OCI-LY1 (cell line): Measurements from ENCODE around the gene SYT7.

ENCODE experiments used
- H2AFZ ChIP-seq: fragments of 200-600 bp; sonication (generic), shearing (Covaris generic); 2 replicates; pipeline ENCODE4 v1.6.0; 2014; ENCODE audit warnings: antibody characterized with exemption, mild to moderate bottlenecking, low read length
- H3F3A ChIP-seq: fragments of 200-600 bp; sonication (generic), shearing (Covaris generic); 2 replicates; pipeline ENCODE4 v1.6.0; 2014; ENCODE audit warnings: mild to moderate bottlenecking, antibody characterized with exemption, low read length, moderate library complexity; ENCODE audit not compliant: insufficient read depth
- H3K27ac ChIP-seq: fragments of 200-600 bp; sonication (generic); 2 replicates; pipeline ENCODE4 v1.5.1; 2014; ENCODE audit warnings: low read length, mixed run types, mild to moderate bottlenecking, low read depth; ENCODE audit not compliant: poor library complexity, severe bottlenecking
- H3K27me3 ChIP-seq: fragments of 200-600 bp; sonication (generic); 2 replicates; pipeline ENCODE4 v1.6.0; 2014; ENCODE audit warnings: antibody characterized with exemption, mild to moderate bottlenecking, low read length, moderate library complexity; ENCODE audit not compliant: insufficient read depth
- H3K36me3 ChIP-seq: fragments of 200-600 bp; sonication (generic); 2 replicates; pipeline ENCODE4 v1.6.1; 2014; ENCODE audit warnings: mild to moderate bottlenecking, antibody characterized with exemption, low read length, moderate library complexity, mixed read lengths; ENCODE audit not compliant: insufficient read depth
- H3K4me1 ChIP-seq: fragments of 200-600 bp; sonication (generic); 2 replicates; pipeline ENCODE4 v1.5.1; 2014; ENCODE audit warnings: mild to moderate bottlenecking, low read length, moderate library complexity; ENCODE audit not compliant: insufficient read depth, severe bottlenecking
- H3K4me2 ChIP-seq: fragments of 200-600 bp; sonication (generic), shearing (Covaris generic); 2 replicates; pipeline ENCODE4 v1.6.1; 2014; ENCODE audit warnings: low read length
- H3K4me3 ChIP-seq: fragments of 200-600 bp; sonication (generic); 2 replicates; pipeline ENCODE4 v1.5.1; 2014; ENCODE audit warnings: low read length, low read depth, mild to moderate bottlenecking, mixed read lengths; ENCODE audit not compliant: poor library complexity, severe bottlenecking
- H3K79me2 ChIP-seq: fragments of 200-600 bp; shearing (Covaris generic); 2 replicates; pipeline ENCODE4 v1.6.1; 2016; ENCODE audit warnings: mixed run types, low read length, mixed read lengths; ENCODE audit not compliant: insufficient read depth
- H3K9ac ChIP-seq: fragments of 200-600 bp; sonication (generic), shearing (Covaris generic); 2 replicates; pipeline ENCODE4 v1.6.1; 2014; ENCODE audit warnings: mild to moderate bottlenecking, low read length, mixed read lengths
- H3K9me2 ChIP-seq: fragments of 200-600 bp; sonication (generic), shearing (Covaris generic); 2 replicates; pipeline ENCODE4 v1.6.1; 2014; ENCODE audit warnings: low read depth, mild to moderate bottlenecking, low read length, mixed read lengths
- H3K9me3 ChIP-seq: fragments of 200-600 bp; shearing (Covaris generic); 2 replicates; pipeline ENCODE4 v1.6.1; 2014; ENCODE audit warnings: low read length, mixed read lengths
- H4K20me1 ChIP-seq: fragments of 200-600 bp; sonication (generic), shearing (Covaris generic); 2 replicates; pipeline ENCODE4 v1.6.0; 2016; ENCODE audit warnings: mild to moderate bottlenecking, low read length; ENCODE audit not compliant: insufficient read depth
- EZH2 ChIP-seq: fragments of 200-600 bp; sonication (generic), shearing (Covaris generic); IDR thresholded peaks from 2 replicates; pipeline ENCODE4 v1.8.0; 2017; ENCODE audit warnings: borderline replicate concordance, mixed run types, mild to moderate bottlenecking, antibody characterized with exemption, low read length, moderate library complexity, mixed read lengths
- TF ChIP-seq, protein P1 (sequence below): fragments of 200-600 bp; sonication (generic), shearing (Covaris generic); IDR thresholded peaks from 2 replicates; pipeline ENCODE4 v1.5.1; 2017; ENCODE audit warnings: mild to moderate bottlenecking, antibody characterized with exemption, low read length, moderate library complexity, mixed read lengths

The SYT7 gene

DNA sequence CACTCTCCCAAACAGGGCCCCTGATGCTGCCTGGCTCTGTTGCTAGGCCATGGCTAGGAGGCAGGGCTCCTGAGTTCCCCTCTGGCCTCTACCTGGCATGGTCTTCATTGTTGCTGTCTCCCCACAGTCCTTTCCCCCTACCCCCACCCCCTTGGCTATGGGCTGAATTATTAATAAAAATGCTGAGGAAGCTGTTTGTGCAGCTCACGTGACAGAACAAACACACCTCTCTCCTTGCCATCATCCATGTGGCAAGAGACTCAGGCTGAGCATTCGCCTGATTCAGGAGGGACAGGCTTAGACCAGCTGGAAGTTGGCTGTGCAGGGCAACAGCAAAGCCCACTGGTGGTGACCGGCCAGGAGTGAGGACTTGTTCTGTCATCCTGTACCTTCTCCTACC, 4.2 kb upstream of the SYT7 start:
- Histone ChIP-seq H3K9me3 (no peaks in the 10 kb centered on the region), H4K20me1 (no peaks in the 10 kb centered on the region), H3K9me2 (no peaks in the 10 kb centered on the region), H3K27me3 (peaks cover 12% of the 10 kb centered on the region), H3F3A (no peaks in the 10 kb centered on the region), H3K4me1 (no peaks in the 10 kb centered on the region), H3K79me2 (no peaks in the 10 kb centered on the region), H3K27ac (no peak overlapping the region), H3K4me2 (no peak overlapping the region), H3K9ac (no peak overlapping the region), H2AFZ (no peak overlapping the region), H3K4me3 (no peak overlapping the region), H3K36me3 (no peaks in the 10 kb centered on the region)
- TF ChIP-seq, protein P1, sequence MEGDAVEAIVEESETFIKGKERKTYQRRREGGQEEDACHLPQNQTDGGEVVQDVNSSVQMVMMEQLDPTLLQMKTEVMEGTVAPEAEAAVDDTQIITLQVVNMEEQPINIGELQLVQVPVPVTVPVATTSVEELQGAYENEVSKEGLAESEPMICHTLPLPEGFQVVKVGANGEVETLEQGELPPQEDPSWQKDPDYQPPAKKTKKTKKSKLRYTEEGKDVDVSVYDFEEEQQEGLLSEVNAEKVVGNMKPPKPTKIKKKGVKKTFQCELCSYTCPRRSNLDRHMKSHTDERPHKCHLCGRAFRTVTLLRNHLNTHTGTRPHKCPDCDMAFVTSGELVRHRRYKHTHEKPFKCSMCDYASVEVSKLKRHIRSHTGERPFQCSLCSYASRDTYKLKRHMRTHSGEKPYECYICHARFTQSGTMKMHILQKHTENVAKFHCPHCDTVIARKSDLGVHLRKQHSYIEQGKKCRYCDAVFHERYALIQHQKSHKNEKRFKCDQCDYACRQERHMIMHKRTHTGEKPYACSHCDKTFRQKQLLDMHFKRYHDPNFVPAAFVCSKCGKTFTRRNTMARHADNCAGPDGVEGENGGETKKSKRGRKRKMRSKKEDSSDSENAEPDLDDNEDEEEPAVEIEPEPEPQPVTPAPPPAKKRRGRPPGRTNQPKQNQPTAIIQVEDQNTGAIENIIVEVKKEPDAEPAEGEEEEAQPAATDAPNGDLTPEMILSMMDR = no peak
- TF ChIP-seq EZH2 = no peak

DNA sequence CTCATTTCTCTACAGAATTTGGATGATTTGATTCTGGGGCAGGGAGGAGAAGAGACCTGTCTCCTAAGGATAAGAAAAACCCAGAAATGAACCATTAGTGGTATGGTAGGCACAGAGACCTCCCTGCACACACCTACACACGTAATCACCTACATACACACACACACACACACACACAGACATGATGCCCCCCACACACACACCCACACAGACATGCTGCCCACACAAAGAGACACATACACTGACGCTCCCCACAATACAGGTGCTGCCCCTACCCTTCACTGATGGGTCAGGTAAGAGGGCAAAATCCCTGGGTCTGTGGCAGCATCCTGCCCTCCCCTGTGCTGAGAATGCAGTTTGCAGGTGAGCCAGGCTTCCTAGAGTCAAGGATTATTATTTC, 1.1 kb upstream of the SYT7 start:
- no peaks in the 10 kb centered on the region for H3K9me2 ChIP-seq
- H3K27me3 ChIP-seq = peaks cover 13% of the 10 kb centered on the region
- no peak for TF ChIP-seq EZH2
- TF ChIP-seq, protein P1 = no peak
- H3K36me3 ChIP-seq = no peaks in the 10 kb centered on the region
- H3K79me2 ChIP-seq = no peaks in the 10 kb centered on the region
- H3K4me3 ChIP-seq = no peak overlapping the region
- H4K20me1 ChIP-seq = no peaks in the 10 kb centered on the region
- H3K9me3 ChIP-seq = no peaks in the 10 kb centered on the region
- H3F3A ChIP-seq = no peaks in the 10 kb centered on the region
- no peak overlapping the region for H3K9ac ChIP-seq
- H3K4me2 ChIP-seq = no peak overlapping the region; the same call in 1 of the 2 replicates
- no peak overlapping the region for H3K27ac ChIP-seq
- no peak overlapping the region for H2AFZ ChIP-seq
- no peaks in the 10 kb centered on the region for H3K4me1 ChIP-seq

DNA sequence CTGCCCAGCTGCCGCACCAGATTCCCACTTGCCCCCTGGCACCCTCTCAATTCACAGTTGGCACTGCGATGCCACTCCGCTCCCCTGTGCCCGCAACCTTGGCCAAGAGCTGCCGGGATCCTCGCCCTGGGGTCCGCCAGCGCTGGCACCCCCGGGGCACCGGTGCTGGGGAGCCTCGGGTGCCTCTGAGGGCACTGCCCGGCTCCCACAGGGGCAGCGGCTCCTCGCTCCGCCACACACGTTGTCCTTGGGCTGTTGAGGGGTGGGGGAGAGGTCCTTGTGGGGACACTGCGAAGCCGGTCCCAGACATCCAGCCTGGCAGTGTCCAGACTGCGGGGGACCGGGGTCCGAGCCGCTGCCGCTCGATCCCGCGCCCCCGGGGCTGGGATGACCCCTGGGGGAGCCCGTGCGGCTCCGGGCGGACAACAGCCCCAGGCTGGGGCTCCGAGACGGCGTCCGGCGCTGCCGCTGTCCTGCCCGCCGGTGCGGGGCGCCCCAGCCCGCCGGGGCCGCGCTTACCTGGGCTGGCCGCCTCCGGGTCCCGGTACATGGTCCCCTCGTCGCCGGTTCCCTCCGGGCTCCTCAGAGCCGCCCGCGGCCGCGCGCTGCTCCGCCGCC, 496 bp downstream of the SYT7 start:
- Histone ChIP-seq H3F3A (no peaks in the 10 kb centered on the region), H2AFZ (no peak overlapping the region), H3K9ac (no peak overlapping the region), H3K4me2 (peak overlapping the region; percentile 57), H3K27me3 (peaks cover 13% of the 10 kb centered on the region), H3K4me1 (no peaks in the 10 kb centered on the region), H3K27ac (no peak overlapping the region), H4K20me1 (no peaks in the 10 kb centered on the region), H3K9me2 (no peaks in the 10 kb centered on the region), H3K4me3 (peak overlapping the region; percentile 38), H3K36me3 (no peaks in the 10 kb centered on the region), H3K79me2 (no peaks in the 10 kb centered on the region), H3K9me3 (no peaks in the 10 kb centered on the region)
- no peak for TF ChIP-seq EZH2
- TF ChIP-seq, protein P1 = no peak
